Measurements from ENCODE around the gene GMIP. TPM values are rescaled to one million over a fixed set of nuclear protein-coding genes. Genes with fewer than 3 reads are reported as not detected.

The GMIP gene
- total and polyA plus RNA-seq, 2 of the 13 experiments (the other 11 are each of a cell fraction or from before 2014, with no cell fraction given): 1.5 to 1.8 TPM

DNA sequence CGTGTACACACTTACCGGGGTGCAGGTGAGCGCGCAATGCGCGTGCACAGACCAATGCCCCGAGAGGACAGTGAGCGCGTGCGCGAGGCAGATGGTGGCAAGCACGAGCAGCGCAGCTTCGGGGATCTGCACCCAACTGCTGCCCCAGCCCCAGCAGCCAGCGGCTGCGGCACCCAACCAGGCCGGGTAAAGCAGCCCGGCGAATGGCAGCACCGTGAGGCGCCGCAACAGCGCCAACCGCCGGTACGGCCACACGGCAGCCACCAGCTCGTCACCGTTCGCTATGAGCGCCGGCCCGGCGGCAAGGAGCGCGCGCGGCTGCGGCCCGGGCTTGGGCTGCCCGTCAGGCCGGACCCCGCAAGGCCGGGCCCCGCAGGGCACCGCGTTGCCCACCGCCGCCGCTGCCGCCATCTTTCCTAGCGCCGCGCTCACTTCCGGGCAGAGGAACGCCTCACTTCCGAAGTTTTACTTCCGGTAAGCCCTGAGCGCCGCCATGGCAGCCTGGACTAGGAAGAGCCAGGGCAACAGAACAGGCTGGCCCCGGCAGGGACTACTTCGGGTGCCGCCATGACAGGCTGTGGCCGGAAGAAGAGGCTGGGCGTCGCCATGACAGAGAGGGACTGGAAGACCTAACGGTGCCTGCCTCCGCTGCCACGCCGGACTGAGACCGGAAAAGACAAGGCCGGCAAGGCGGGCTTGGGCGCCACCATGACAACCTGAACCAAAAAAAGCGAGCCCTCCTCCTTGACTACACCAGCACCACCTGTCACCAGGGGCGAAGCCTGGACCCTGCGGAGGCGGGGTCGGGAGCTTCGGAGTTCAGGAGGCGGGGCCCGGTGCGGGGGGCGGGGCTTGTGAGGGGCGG lies 20.0 kb upstream of the GMIP start, which contains the start of gene ATP13A1 (continued):
- TF ChIP-seq TAF15 (IDR thresholded peaks at IDR 0.05; ENCODE audit: low read depth, low read length, poor library complexity, severe bottlenecking) (peak; percentile 70), ZNF253 (CRISPR knock-in tag; IDR thresholded peaks at IDR 0.05; ENCODE audit: borderline replicate concordance) (no peak), ZMYM4 (CRISPR knock-in tag; IDR thresholded peaks at IDR 0.05) (no peak), SP2 (CRISPR knock-in tag; IDR thresholded peaks at IDR 0.05) (peak; percentile 65), HCFC1 (IDR thresholded peaks at IDR 0.05; ENCODE audit: low read depth, low read length) (peak; percentile 76), NONO (IDR thresholded peaks at IDR 0.05) (no peak), NONO (CRISPR knock-in tag; conservative IDR thresholded peaks at IDR 0.05) (peak; percentile 32; the same call in 1 of the 2 replicates), CCDC6 (CRISPR knock-in tag; IDR thresholded peaks at IDR 0.05) (peak; percentile 90; the same call in 1 of the 2 replicates), ZNF382 (CRISPR knock-in tag; IDR thresholded peaks at IDR 0.05; ENCODE audit: borderline replicate concordance) (no peak), ZNF644 (CRISPR knock-in tag; IDR thresholded peaks at IDR 0.05; ENCODE audit: low read depth) (no peak), ZNF430 (CRISPR knock-in tag; IDR thresholded peaks at IDR 0.05) (no peak; the same call in 1 of the 2 replicates), ZFX (CRISPR knock-in tag; IDR thresholded peaks at IDR 0.05; ENCODE audit: low read depth) (peak; percentile 82), NFATC3 (CRISPR knock-in tag; IDR thresholded peaks at IDR 0.05) (no peak), NR2C2 (CRISPR knock-in tag; IDR thresholded peaks at IDR 0.05; ENCODE audit: borderline replicate concordance) (peak; percentile 98), TCF7 (IDR thresholded peaks at IDR 0.05; ENCODE audit: low read depth) (no peak), LRRFIP1 (CRISPR knock-in tag; conservative IDR thresholded peaks at IDR 0.05) (no peak), ZNF878 (CRISPR knock-in tag; IDR thresholded peaks at IDR 0.05) (no peak)
- TF ChIP-seq, protein P1, sequence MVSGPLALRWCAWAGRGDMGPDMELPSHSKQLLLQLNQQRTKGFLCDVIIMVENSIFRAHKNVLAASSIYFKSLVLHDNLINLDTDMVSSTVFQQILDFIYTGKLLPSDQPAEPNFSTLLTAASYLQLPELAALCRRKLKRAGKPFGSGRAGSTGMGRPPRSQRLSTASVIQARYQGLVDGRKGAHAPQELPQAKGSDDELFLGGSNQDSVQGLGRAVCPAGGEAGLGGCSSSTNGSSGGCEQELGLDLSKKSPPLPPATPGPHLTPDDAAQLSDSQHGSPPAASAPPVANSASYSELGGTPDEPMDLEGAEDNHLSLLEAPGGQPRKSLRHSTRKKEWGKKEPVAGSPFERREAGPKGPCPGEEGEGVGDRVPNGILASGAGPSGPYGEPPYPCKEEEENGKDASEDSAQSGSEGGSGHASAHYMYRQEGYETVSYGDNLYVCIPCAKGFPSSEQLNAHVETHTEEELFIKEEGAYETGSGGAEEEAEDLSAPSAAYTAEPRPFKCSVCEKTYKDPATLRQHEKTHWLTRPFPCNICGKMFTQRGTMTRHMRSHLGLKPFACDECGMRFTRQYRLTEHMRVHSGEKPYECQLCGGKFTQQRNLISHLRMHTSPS (CRISPR knock-in tag; IDR thresholded peaks at IDR 0.05; ENCODE audit: low read depth): no peak
- TF ChIP-seq, protein P2, sequence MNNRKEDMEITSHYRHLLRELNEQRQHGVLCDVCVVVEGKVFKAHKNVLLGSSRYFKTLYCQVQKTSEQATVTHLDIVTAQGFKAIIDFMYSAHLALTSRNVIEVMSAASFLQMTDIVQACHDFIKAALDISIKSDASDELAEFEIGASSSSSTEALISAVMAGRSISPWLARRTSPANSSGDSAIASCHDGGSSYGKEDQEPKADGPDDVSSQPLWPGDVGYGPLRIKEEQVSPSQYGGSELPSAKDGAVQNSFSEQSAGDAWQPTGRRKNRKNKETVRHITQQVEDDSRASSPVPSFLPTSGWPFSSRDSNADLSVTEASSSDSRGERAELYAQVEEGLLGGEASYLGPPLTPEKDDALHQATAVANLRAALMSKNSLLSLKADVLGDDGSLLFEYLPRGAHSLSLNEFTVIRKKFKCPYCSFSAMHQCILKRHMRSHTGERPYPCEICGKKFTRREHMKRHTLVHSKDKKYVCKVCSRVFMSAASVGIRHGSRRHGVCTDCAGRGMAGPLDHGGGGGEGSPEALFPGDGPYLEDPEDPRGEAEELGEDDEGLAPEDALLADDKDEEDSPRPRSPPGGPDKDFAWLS (CRISPR knock-in tag; IDR thresholded peaks at IDR 0.05; ENCODE audit: borderline replicate concordance): no peak
- TF ChIP-seq, protein P3, sequence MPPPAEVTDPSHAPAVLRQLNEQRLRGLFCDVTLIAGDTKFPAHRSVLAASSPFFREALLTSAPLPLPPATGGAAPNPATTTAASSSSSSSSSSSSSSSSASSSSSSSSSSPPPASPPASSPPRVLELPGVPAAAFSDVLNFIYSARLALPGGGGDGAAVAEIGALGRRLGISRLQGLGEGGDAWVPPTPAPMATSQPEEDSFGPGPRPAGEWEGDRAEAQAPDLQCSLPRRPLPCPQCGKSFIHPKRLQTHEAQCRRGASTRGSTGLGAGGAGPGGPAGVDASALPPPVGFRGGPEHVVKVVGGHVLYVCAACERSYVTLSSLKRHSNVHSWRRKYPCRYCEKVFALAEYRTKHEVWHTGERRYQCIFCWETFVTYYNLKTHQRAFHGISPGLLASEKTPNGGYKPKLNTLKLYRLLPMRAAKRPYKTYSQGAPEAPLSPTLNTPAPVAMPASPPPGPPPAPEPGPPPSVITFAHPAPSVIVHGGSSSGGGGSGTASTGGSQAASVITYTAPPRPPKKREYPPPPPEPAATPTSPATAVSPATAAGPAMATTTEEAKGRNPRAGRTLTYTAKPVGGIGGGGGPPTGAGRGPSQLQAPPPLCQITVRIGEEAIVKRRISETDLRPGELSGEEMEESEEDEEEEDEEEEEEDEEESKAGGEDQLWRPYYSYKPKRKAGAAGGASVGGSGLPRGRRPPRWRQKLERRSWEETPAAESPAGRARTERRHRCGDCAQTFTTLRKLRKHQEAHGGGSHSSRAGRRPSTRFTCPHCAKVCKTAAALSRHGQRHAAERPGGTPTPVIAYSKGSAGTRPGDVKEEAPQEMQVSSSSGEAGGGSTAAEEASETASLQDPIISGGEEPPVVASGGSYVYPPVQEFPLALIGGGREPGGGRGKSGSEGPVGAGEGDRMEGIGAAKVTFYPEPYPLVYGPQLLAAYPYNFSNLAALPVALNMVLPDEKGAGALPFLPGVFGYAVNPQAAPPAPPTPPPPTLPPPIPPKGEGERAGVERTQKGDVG (CRISPR knock-in tag; IDR thresholded peaks at IDR 0.05; ENCODE audit: borderline replicate concordance): no peak

All from HepG2 (cell line).